ENCODE results near the gene PAX3. TPM values are rescaled to one million over a fixed set of nuclear protein-coding genes. Genes with fewer than 3 reads are reported as not detected.

The PAX3 gene
- total and polyA plus RNA-seq, 5 donors: 0.23 to 0.34 (median 0.25) TPM; not detected in 2

GRCh38 chr2:222320436-222321395 lies 21.9 kb upstream of the PAX3 start:
- Histone ChIP-seq H3K27ac (ENCODE audit: low read length) (peak overlapping the region; percentile 30), H3K9me3 (ENCODE audit: control insufficient read depth, low read length) (no peaks in the 10 kb centered on the region), H3K27me3 (ENCODE audit: control insufficient read depth, insufficient read depth) (no peaks in the 10 kb centered on the region), H3K4me3 (ENCODE audit: low read length) (peak overlapping the region; percentile 68), H3K4me1 (ENCODE audit: control insufficient read depth, insufficient read depth, low read length) (no peaks in the 10 kb centered on the region)
- intact Hi-C loops (cut with DNase I): loop anchor here in 2 of 4 donors (5.0 to 10.0 kb wide), 2 partner anchors 284 to 292 kb away; no protein-coding TSS in a partner anchor
- peak in 2 of 3 donors; percentile 67 to 68 for DNase-seq
- 17% methylated on average over 38 of the region's 38 CpGs for WGBS
- peak; percentile 12 to 13 for ATAC-seq

- ATAC-seq (peak; percentile 54 to 69), DNase-seq (peak in 2 of 3 donors; percentile 64 to 70)
- Histone ChIP-seq H3K4me1 (ENCODE audit: control insufficient read depth, insufficient read depth, low read length) (no peaks in the 10 kb centered on the region), H3K4me3 (ENCODE audit: low read length) (peak overlapping the region; percentile 68), H3K27ac (ENCODE audit: low read length) (no peak overlapping the region), H3K9me3 (ENCODE audit: control insufficient read depth, low read length) (no peaks in the 10 kb centered on the region), H3K27me3 (ENCODE audit: control insufficient read depth, insufficient read depth) (no peaks in the 10 kb centered on the region)
- intact Hi-C loops (cut with DNase I): loop anchor here (5.0 to 10.0 kb wide), 3 partner anchors 242 to 292 kb away; no protein-coding TSS in a partner anchor
- under 1% methylated on average over 94 of the region's 96 CpGs for WGBS
Measured at GRCh38 chr2:222319586-222320435, 21.0 kb upstream of the PAX3 start.

- Histone ChIP-seq H3K9me3 (ENCODE audit: control insufficient read depth, low read length) (no peaks in the 10 kb centered on the region), H3K4me3 (ENCODE audit: low read length) (peak overlapping the region; percentile 68), H3K27me3 (ENCODE audit: control insufficient read depth, insufficient read depth) (no peaks in the 10 kb centered on the region), H3K4me1 (ENCODE audit: control insufficient read depth, insufficient read depth, low read length) (no peaks in the 10 kb centered on the region), H3K27ac (ENCODE audit: low read length) (no peak overlapping the region)
- intact Hi-C loops (cut with DNase I): loop anchor here in 3 of 4 donors (5.0 to 10.0 kb wide), 2 partner anchors 243 to 286 kb away; no protein-coding TSS in a partner anchor
- WGBS: 1% methylated on average over 102 of the region's 104 CpGs
- ATAC-seq: peak; percentile 45
- DNase-seq: peak in 2 of 3 donors; percentile 69 to 75
Measured at GRCh38 chr2:222318712-222319585, 20.2 kb upstream of the PAX3 start.

GRCh38 chr2:222318026-222318711 lies 19.4 kb upstream of the PAX3 start:
- no peaks in the 10 kb centered on the region for H3K9me3 ChIP-seq (ENCODE audit: control insufficient read depth, low read length)
- DNase-seq (peak in 1 of 3 donors; percentile 75), ATAC-seq (peak; percentile 72 to 81)
- no peak overlapping the region for H3K27ac ChIP-seq (ENCODE audit: low read length)
- H3K4me1 ChIP-seq (ENCODE audit: control insufficient read depth, insufficient read depth, low read length): no peaks in the 10 kb centered on the region
- H3K4me3 ChIP-seq (ENCODE audit: low read length): peak overlapping the region; percentile 68
- intact Hi-C loops (cut with DNase I): loop anchor here in 3 of 4 donors (5.0 to 10.0 kb wide), 2 partner anchors 244 to 287 kb away; no protein-coding TSS in a partner anchor
- peaks cover under 1% of the 10 kb centered on the region for H3K27me3 ChIP-seq (ENCODE audit: control insufficient read depth, insufficient read depth)
- under 1% methylated on average over 41 of the region's 41 CpGs for WGBS

GRCh38 chr2:222315443-222316121 lies 16.8 kb upstream of the PAX3 start:
- H3K4me1 ChIP-seq (ENCODE audit: control insufficient read depth, insufficient read depth, low read length): no peaks in the 10 kb centered on the region
- intact Hi-C loops (cut with DNase I): loop anchor here in 3 of 4 donors (5.0 to 10.0 kb wide), 2 partner anchors 247 to 289 kb away; no protein-coding TSS in a partner anchor
- H3K4me3 ChIP-seq (ENCODE audit: low read length): no peak overlapping the region
- no peak overlapping the region for H3K27ac ChIP-seq (ENCODE audit: low read length)
- H3K9me3 ChIP-seq (ENCODE audit: control insufficient read depth, low read length): no peaks in the 10 kb centered on the region
- WGBS: 63% methylated on average over 4 of the region's 4 CpGs
- DNase-seq: no peak
- peaks cover 3% of the 10 kb centered on the region for H3K27me3 ChIP-seq (ENCODE audit: control insufficient read depth, insufficient read depth)
- ATAC-seq: no peak

- ATAC-seq (no peak), DNase-seq (no peak)
- no peak overlapping the region for H3K27ac ChIP-seq (ENCODE audit: low read length)
- no peaks in the 10 kb centered on the region for H3K4me1 ChIP-seq (ENCODE audit: control insufficient read depth, insufficient read depth, low read length)
- H3K27me3 ChIP-seq (ENCODE audit: control insufficient read depth, insufficient read depth): peaks cover 3% of the 10 kb centered on the region
- intact Hi-C loops (cut with DNase I): loop anchor here in 1 of 4 donors (10.0 kb wide), 1 partner anchor 291 kb away; no protein-coding TSS in a partner anchor
- no peak overlapping the region for H3K4me3 ChIP-seq (ENCODE audit: low read length)
- H3K9me3 ChIP-seq (ENCODE audit: control insufficient read depth, low read length): no peaks in the 10 kb centered on the region
Measured at GRCh38 chr2:222313816-222314215, 15.0 kb upstream of the PAX3 start.

- H3K27ac ChIP-seq (ENCODE audit: low read length): no peak overlapping the region
- H3K4me1 ChIP-seq (ENCODE audit: control insufficient read depth, insufficient read depth, low read length): no peaks in the 10 kb centered on the region
- DNase-seq: no peak
- ATAC-seq: no peak
- intact Hi-C loops (cut with DNase I): loop anchor here in 1 of 4 donors (10.0 kb wide), 1 partner anchor 293 kb away; no protein-coding TSS in a partner anchor
- H3K27me3 ChIP-seq (ENCODE audit: control insufficient read depth, insufficient read depth): peaks cover 3% of the 10 kb centered on the region
- no peak overlapping the region for H3K4me3 ChIP-seq (ENCODE audit: low read length)
- H3K9me3 ChIP-seq (ENCODE audit: control insufficient read depth, low read length): no peaks in the 10 kb centered on the region
- 5% methylated on average over 48 of the region's 48 CpGs for WGBS
Measured at GRCh38 chr2:222311978-222312738, 13.4 kb upstream of the PAX3 start.

GRCh38 chr2:222311319-222311977 lies 12.7 kb upstream of the PAX3 start:
- ATAC-seq (no peak), DNase-seq (no peak)
- no peaks in the 10 kb centered on the region for H3K4me1 ChIP-seq (ENCODE audit: control insufficient read depth, insufficient read depth, low read length)
- no peak overlapping the region for H3K27ac ChIP-seq (ENCODE audit: low read length)
- intact Hi-C loops (cut with DNase I): loop anchor here in 1 of 4 donors (10.0 kb wide), 1 partner anchor 293 kb away; no protein-coding TSS in a partner anchor
- no peak overlapping the region for H3K4me3 ChIP-seq (ENCODE audit: low read length)
- WGBS: 5% methylated on average over 42 of the region's 42 CpGs
- H3K9me3 ChIP-seq (ENCODE audit: control insufficient read depth, low read length): no peaks in the 10 kb centered on the region
- peaks cover 3% of the 10 kb centered on the region for H3K27me3 ChIP-seq (ENCODE audit: control insufficient read depth, insufficient read depth)

Data from right cardiac atrium (tissue), 5 donors.